ENCODE results near the gene LRRC7.

GRCh38 chr1:69651656-69652055, 83.9 kb downstream of the LRRC7 start:
- no peak for TF ChIP-seq YY1 (IDR thresholded peaks at IDR 0.05; ENCODE audit: low read depth)
- no peak for TF ChIP-seq TAF1 (IDR thresholded peaks at IDR 0.05; ENCODE audit: low read depth)
